Panc1 (cell line): ENCODE data around the gene NEK6. TPM values are rescaled to one million over a fixed set of nuclear protein-coding genes. Genes with fewer than 3 reads are reported as not detected.

Source experiments
- ATAC-seq: fragments of 200-7000 bp; cut with Tn5 transposase; 2 replicates; pipeline ENCODE4 v1.9.1; 2020; ENCODE audit warnings: mild to moderate bottlenecking, moderate library complexity
- BruUV-seq: library from RNA; stranded (reverse); fragments of 400-500 nt; replicated peaks from 2 replicates; lab custom pipeline; 2021; lab: Mats Ljungman, UMichigan
- CTCF ChIA-PET: fragments of 300-600 bp; sonication (Branson Sonifier 250); formaldehyde crosslinking; loops from one replicate; lab custom pipeline; 2022; ENCODE audit warnings: antibody characterized with exemption; lab: Charles Lee
- POLR2A ChIA-PET: fragments of 300-600 bp; sonication (Branson Sonifier 250); formaldehyde crosslinking; loops from one replicate; lab custom pipeline; 2022; ENCODE audit warnings: antibody characterized with exemption; lab: Charles Lee
- DNase-seq: peaks from one replicate; pipeline ENCODE4 v3.0.0-alpha.2; 2010; ENCODE audit warnings: low read depth, low spot score
- H3K27ac ChIP-seq: 2 replicates; pipeline ENCODE4 v1.5.1; 2011; ENCODE audit warnings: mild to moderate bottlenecking, low read length, inconsistent platforms
- H3K27me3 ChIP-seq: fragments of 200-500 bp; sonication (Bioruptor generic); 2 replicates; pipeline ENCODE4 v1.6.0; 2014; ENCODE audit warnings: low read length, inconsistent platforms; ENCODE audit not compliant: control insufficient read depth, insufficient read depth
- H3K36me3 ChIP-seq: fragments of 200-500 bp; sonication (Bioruptor generic); 2 replicates; pipeline ENCODE4 v1.5.1; 2014; ENCODE audit warnings: inconsistent platforms, mild to moderate bottlenecking, low read length, moderate library complexity; ENCODE audit not compliant: control insufficient read depth, insufficient read depth
- H3K4me1 ChIP-seq: 2 replicates; pipeline ENCODE4 v1.5.1; 2011; ENCODE audit warnings: inconsistent platforms, mild to moderate bottlenecking, low read length, moderate library complexity; ENCODE audit not compliant: control insufficient read depth, insufficient read depth
- H3K4me3 ChIP-seq, 2 experiments: 2 replicates each; pipeline ENCODE4 v1.5.1; 2011 to 2012; ENCODE audit warnings: low read depth in 2 of 2, low read length in 2 of 2, mild to moderate bottlenecking in 2 of 2, inconsistent platforms in 1 of 2, moderate library complexity in 1 of 2
- H3K9me3 ChIP-seq: fragments of 200-500 bp; sonication (Bioruptor generic); 2 replicates; pipeline ENCODE4 v1.5.1; 2014; ENCODE audit warnings: low read depth, mild to moderate bottlenecking, inconsistent platforms, low read length, moderate library complexity; ENCODE audit not compliant: control insufficient read depth, insufficient read depth
- CTCF ChIP-seq: fragments of 450-650 bp; IDR thresholded peaks from 2 replicates; pipeline ENCODE4 v1.5.1; 2017; ENCODE audit warnings: mild to moderate bottlenecking
- POLR2AphosphoS5 ChIP-seq: IDR thresholded peaks from 2 replicates; pipeline ENCODE4 v1.6.1; 2012; ENCODE audit warnings: mild to moderate bottlenecking, low read depth, low read length, moderate library complexity
- SIN3A ChIP-seq: IDR thresholded peaks from 2 replicates; pipeline ENCODE4 v1.6.1; 2012; ENCODE audit warnings: low read depth, mild to moderate bottlenecking, low read length, moderate library complexity, borderline replicate concordance; ENCODE audit not compliant: insufficient read depth
- TCF7L2 ChIP-seq: IDR thresholded peaks from 2 replicates; pipeline ENCODE4 v1.6.1; 2011; ENCODE audit warnings: mild to moderate bottlenecking, low read depth, low read length, inconsistent platforms
- in situ Hi-C: cut with HindIII; loops from 2 replicates; pipeline ENCODE4 v1.10.0; 2016; ENCODE audit warnings: low sequenced_read_pairs, low pct_unique_long_range_greater_than_20kb
- intact Hi-C: fragments of 100-400 bp; cut with micrococcal nuclease; formaldehyde crosslinking; loops from one replicate; pipeline ENCODE4 v1.10.0; 2022; ENCODE audit not compliant: unreplicated experiment
- total RNA-seq: library from RNA; stranded (reverse); gene quantifications from one replicate; pipeline ENCODE4 v1.2.1, GENCODE V29; 2021; ENCODE audit not compliant: unreplicated experiment
- TF ChIP-seq, protein P1 (sequence below), 2 experiments: IDR thresholded peaks; 2 replicates each; pipeline ENCODE4 v1.6.1; 2011 to 2012; ENCODE audit warnings: low read depth in 2 of 2, control low read depth in 1 of 2, low read length in 1 of 2, mild to moderate bottlenecking in 1 of 2, moderate library complexity in 1 of 2; ENCODE audit not compliant: insufficient read depth in 1 of 2

The NEK6 gene
- total RNA-seq, 1 experiment from 2014 or later = 56.3 TPM

DNA sequence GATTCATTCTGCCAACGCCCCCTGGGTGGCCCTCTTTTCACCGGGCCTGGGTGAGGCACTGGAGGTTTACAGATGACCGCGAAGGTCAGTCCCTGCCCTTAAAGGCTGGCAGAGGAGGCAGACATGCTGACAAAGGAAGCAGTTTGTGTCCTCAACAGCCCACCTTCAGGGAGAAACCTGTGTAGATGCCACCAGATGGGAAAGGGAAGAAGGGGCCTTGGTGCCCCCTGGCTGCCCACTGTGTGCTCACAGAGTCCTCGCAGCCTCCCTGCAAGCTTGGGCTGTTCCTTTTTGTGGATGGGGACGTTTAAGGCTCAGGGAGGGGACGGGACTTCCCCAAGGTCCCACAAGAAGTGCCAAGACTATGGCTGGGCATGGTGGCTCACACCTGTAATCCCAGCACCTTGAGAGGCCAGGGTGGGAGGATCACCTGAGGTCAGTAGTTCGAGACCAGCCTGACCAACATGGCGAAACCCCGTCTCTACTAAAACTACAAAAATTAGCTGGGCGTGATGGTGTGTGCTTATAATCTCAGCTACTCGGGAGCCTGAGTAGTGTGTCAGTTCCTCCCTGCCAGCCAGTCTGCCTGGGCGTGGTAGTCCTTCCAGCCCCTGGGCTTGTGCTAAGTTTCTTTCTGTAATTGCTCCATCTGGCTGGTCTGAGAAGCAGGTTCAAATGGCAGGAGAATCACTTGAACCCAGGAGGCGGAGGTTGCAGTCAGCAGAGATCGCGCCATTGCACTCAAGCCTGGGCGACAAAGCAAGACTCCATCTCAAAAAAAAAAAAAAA lies 36.2 kb downstream of the NEK6 start:
- Histone ChIP-seq H3K27ac (peak overlapping the region; percentile 87), H3K4me3 (no peak overlapping the region), H3K4me1 (peaks cover 98% of the 10 kb centered on the region), H3K27me3 (no peaks in the 10 kb centered on the region), H3K36me3 (no peaks in the 10 kb centered on the region), H3K9me3 (no peaks in the 10 kb centered on the region)
- no TSS peak for BruUV-seq
- TF ChIP-seq TCF7L2 (no peak), POLR2AphosphoS5 (no peak), CTCF (no peak), SIN3A (no peak)
- TF ChIP-seq, protein P1, sequence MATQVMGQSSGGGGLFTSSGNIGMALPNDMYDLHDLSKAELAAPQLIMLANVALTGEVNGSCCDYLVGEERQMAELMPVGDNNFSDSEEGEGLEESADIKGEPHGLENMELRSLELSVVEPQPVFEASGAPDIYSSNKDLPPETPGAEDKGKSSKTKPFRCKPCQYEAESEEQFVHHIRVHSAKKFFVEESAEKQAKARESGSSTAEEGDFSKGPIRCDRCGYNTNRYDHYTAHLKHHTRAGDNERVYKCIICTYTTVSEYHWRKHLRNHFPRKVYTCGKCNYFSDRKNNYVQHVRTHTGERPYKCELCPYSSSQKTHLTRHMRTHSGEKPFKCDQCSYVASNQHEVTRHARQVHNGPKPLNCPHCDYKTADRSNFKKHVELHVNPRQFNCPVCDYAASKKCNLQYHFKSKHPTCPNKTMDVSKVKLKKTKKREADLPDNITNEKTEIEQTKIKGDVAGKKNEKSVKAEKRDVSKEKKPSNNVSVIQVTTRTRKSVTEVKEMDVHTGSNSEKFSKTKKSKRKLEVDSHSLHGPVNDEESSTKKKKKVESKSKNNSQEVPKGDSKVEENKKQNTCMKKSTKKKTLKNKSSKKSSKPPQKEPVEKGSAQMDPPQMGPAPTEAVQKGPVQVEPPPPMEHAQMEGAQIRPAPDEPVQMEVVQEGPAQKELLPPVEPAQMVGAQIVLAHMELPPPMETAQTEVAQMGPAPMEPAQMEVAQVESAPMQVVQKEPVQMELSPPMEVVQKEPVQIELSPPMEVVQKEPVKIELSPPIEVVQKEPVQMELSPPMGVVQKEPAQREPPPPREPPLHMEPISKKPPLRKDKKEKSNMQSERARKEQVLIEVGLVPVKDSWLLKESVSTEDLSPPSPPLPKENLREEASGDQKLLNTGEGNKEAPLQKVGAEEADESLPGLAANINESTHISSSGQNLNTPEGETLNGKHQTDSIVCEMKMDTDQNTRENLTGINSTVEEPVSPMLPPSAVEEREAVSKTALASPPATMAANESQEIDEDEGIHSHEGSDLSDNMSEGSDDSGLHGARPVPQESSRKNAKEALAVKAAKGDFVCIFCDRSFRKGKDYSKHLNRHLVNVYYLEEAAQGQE (IDR thresholded peaks at IDR 0.05; ENCODE audit: insufficient read depth in 1 of 2, low read depth in 2 of 2, low read length in 1 of 2) = no peak
- no peak for ATAC-seq
- no peak for DNase-seq
- in situ Hi-C loops (no loop called here), intact Hi-C loops (no loop called here)
- CTCF ChIA-PET = no interaction called here
- POLR2A ChIA-PET = interaction anchor here (0.8 kb wide), 1 partner anchor 32 kb away, joined by 3 read pairs; no protein-coding TSS in a partner anchor

- Histone ChIP-seq H3K9me3 (no peaks in the 10 kb centered on the region), H3K36me3 (no peaks in the 10 kb centered on the region), H3K4me1 (peaks cover 100% of the 10 kb centered on the region), H3K27me3 (no peaks in the 10 kb centered on the region), H3K4me3 (no peak overlapping the region), H3K27ac (peak overlapping the region; percentile 94)
- CTCF ChIA-PET = interaction anchor here (0.5 kb wide), 1 partner anchor 16 kb away, joined by 3 read pairs; no protein-coding TSS in a partner anchor
- in situ Hi-C loops (no loop called here), intact Hi-C loops (no loop called here)
- POLR2A ChIA-PET = interaction anchor here (0.6 kb wide), 1 partner anchor 425 kb away, joined by 4 read pairs; no protein-coding TSS in a partner anchor
- BruUV-seq = no TSS peak
- TF ChIP-seq POLR2AphosphoS5 = no peak
- ATAC-seq = no peak
- DNase-seq = no peak
Observed at GRCh38 chr9:124295159-124295794, 37.5 kb downstream of the NEK6 start.
